Stimulated activated CD4-positive, alpha-beta T cell treated with anti-CD3 and anti-CD28 coated beads, Interleukin-4, amount 100 ng/mL, for 4 hours (primary cell): Measurements from ENCODE around the gene CTLA4.
"Not testable (repeated sequence)": the region's sequence is repeated elsewhere in the genome, so short reads cannot be mapped to it uniquely, and the experiment has no call there.

Experiments used
- DNase-seq, 2 experiments: peaks; one replicate each; pipeline ENCODE4 v3.0.0-alpha.2; 2020

Gene CTLA4

GRCh38 chr2:203858176-203858575 lies 9.4 kb upstream of the CTLA4 start:
- peak in 1 of 2 experiments; percentile 39 for DNase-seq

GRCh38 chr2:203859030-203859789 lies 8.4 kb upstream of the CTLA4 start:
- DNase-seq, result no peak

- DNase-seq, result no peak
These were observed 6.4 kb upstream of the CTLA4 start for GRCh38 chr2:203861197-203861596.

- no peak for DNase-seq
These were observed 6.0 kb upstream of the CTLA4 start for GRCh38 chr2:203861607-203862006.

- DNase-seq, result peak in 1 of 2 experiments; percentile 52
These were observed 1.9 kb downstream of the CTLA4 start for GRCh38 chr2:203869223-203870042.

- DNase-seq, result no peak
These were observed 2.9 kb downstream of the CTLA4 start for GRCh38 chr2:203870481-203870880.

- no peak for DNase-seq
These were observed 3.4 kb downstream of the CTLA4 start for GRCh38 chr2:203870941-203871340.

- no peak for DNase-seq
These were observed 3.9 kb downstream of the CTLA4 start for GRCh38 chr2:203871371-203871983.

- no peak for DNase-seq
These were observed 5.9 kb downstream of the CTLA4 start for GRCh38 chr2:203873461-203873860.

- no peak for DNase-seq
These were observed 6.5 kb downstream of the CTLA4 start for GRCh38 chr2:203873921-203874631.

GRCh38 chr2:203875471-203875870 lies 7.9 kb downstream of the CTLA4 start:
- no peak for DNase-seq

- no peak for DNase-seq
These were observed 8.8 kb downstream of the CTLA4 start for GRCh38 chr2:203876328-203876727.

GRCh38 chr2:203878063-203878462 lies 10.5 kb downstream of the CTLA4 start:
- DNase-seq, result no peak

GRCh38 chr2:203880557-203881125 lies 13.1 kb downstream of the CTLA4 start:
- no peak for DNase-seq

GRCh38 chr2:203881185-203881584 lies 13.6 kb downstream of the CTLA4 start:
- not testable (repeated sequence) for DNase-seq

GRCh38 chr2:203882551-203882950 lies 15.0 kb downstream of the CTLA4 start:
- DNase-seq, result no peak

GRCh38 chr2:203886661-203887151 lies 19.1 kb downstream of the CTLA4 start:
- no peak for DNase-seq

GRCh38 chr2:203887677-203888076 lies 20.1 kb downstream of the CTLA4 start:
- DNase-seq, result no peak

GRCh38 chr2:203889542-203889941 lies 22.0 kb downstream of the CTLA4 start:
- DNase-seq, result no peak

GRCh38 chr2:203889944-203890343 lies 22.4 kb downstream of the CTLA4 start:
- no peak for DNase-seq

GRCh38 chr2:203890733-203891132 lies 23.2 kb downstream of the CTLA4 start:
- DNase-seq, result no peak

- DNase-seq, result peak in 1 of 2 experiments; percentile 15
These were observed 23.9 kb downstream of the CTLA4 start for GRCh38 chr2:203891474-203891873.
